WERI-Rb-1 (cell line): ENCODE data around the gene TBC1D23.
"Not testable (repeated sequence)": the region's sequence is repeated elsewhere in the genome, so short reads cannot be mapped to it uniquely, and the experiment has no call there.

Experiments used
- DNase-seq: peaks from one replicate; pipeline ENCODE4 v3.0.0-alpha.2; 2020
- H3K27ac ChIP-seq: fragments of 250-450 bp; sonication (Bioruptor Pico); 2 replicates; pipeline ENCODE4 v1.5.1; 2020; ENCODE audit warnings: mild to moderate bottlenecking, moderate library complexity
- H3K27me3 ChIP-seq: fragments of 250-450 bp; sonication (Bioruptor Pico); 2 replicates; pipeline ENCODE4 v1.5.1; 2021; ENCODE audit warnings: mild to moderate bottlenecking, low read depth, moderate library complexity; ENCODE audit not compliant: insufficient read depth, severe bottlenecking
- H3K36me3 ChIP-seq: fragments of 250-450 bp; sonication (Bioruptor Pico); 2 replicates; pipeline ENCODE4 v1.5.1; 2020; ENCODE audit warnings: mild to moderate bottlenecking, moderate library complexity
- H3K4me3 ChIP-seq: 2 replicates; pipeline ENCODE4 v1.5.1; 2011; ENCODE audit warnings: low read depth, mild to moderate bottlenecking, control low read depth, low read length
- H3K9me3 ChIP-seq: fragments of 250-450 bp; sonication (Bioruptor Pico); 2 replicates; pipeline ENCODE4 v1.5.1; 2021; ENCODE audit warnings: mild to moderate bottlenecking, moderate library complexity; ENCODE audit not compliant: severe bottlenecking
- TF ChIP-seq, protein P1 (sequence below): IDR thresholded peaks from 2 replicates; pipeline ENCODE4 v1.5.1; 2011; ENCODE audit warnings: low read depth, mild to moderate bottlenecking, control low read depth, inconsistent platforms, low read length

TBC1D23 gene

DNA sequence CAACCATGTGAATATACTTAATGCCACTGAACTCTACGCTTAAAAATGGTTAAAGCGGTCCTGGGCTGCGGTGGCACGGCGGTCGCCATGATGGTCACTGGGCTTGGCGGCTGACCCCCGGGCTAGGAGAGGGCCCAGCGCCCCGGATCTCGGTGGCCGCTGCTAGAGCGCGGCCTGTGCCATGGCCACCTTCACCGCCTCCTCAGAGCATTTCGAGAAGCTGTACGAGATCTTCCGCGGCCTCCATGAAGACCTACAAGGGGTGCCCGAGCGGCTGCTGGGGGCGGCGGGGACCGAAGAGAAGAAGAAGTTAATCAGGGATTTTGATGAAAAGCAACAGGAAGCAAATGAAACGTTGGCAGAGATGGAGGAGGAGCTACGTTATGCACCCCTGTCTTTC, 35.6 kb upstream of the TBC1D23 start:
- Histone ChIP-seq H3K9me3 (peaks cover 5% of the 10 kb centered on the region), H3K27ac (no peak overlapping the region), H3K4me3 (no peak overlapping the region), H3K27me3 (no peaks in the 10 kb centered on the region), H3K36me3 (no peaks in the 10 kb centered on the region)
- no peak for DNase-seq
- TF ChIP-seq, protein P1, sequence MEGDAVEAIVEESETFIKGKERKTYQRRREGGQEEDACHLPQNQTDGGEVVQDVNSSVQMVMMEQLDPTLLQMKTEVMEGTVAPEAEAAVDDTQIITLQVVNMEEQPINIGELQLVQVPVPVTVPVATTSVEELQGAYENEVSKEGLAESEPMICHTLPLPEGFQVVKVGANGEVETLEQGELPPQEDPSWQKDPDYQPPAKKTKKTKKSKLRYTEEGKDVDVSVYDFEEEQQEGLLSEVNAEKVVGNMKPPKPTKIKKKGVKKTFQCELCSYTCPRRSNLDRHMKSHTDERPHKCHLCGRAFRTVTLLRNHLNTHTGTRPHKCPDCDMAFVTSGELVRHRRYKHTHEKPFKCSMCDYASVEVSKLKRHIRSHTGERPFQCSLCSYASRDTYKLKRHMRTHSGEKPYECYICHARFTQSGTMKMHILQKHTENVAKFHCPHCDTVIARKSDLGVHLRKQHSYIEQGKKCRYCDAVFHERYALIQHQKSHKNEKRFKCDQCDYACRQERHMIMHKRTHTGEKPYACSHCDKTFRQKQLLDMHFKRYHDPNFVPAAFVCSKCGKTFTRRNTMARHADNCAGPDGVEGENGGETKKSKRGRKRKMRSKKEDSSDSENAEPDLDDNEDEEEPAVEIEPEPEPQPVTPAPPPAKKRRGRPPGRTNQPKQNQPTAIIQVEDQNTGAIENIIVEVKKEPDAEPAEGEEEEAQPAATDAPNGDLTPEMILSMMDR, result no peak

DNA sequence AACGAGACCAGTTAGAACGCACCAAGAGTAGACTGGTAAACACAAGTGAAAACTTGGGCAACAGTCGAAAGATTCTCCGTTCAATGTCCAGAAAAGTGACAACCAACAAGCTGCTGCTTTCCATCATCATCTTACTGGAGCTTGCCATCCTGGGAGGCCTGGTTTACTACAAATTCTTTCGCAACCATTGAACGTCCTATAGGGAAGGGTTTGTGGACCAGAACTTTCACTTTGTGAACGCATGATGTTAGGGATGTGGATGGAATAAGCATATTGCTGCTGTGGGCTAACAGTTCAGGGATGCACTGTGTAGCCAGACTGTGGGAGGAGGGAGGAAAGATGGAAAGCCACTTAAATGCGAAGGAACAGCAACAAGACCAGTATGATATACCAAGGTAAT, 34.9 kb upstream of the TBC1D23 start:
- Histone ChIP-seq H3K36me3 (no peaks in the 10 kb centered on the region), H3K4me3 (no peak overlapping the region), H3K27me3 (no peaks in the 10 kb centered on the region), H3K9me3 (peaks cover 1% of the 10 kb centered on the region), H3K27ac (no peak overlapping the region)
- DNase-seq, result no peak
- TF ChIP-seq, protein P1, result no peak

DNA sequence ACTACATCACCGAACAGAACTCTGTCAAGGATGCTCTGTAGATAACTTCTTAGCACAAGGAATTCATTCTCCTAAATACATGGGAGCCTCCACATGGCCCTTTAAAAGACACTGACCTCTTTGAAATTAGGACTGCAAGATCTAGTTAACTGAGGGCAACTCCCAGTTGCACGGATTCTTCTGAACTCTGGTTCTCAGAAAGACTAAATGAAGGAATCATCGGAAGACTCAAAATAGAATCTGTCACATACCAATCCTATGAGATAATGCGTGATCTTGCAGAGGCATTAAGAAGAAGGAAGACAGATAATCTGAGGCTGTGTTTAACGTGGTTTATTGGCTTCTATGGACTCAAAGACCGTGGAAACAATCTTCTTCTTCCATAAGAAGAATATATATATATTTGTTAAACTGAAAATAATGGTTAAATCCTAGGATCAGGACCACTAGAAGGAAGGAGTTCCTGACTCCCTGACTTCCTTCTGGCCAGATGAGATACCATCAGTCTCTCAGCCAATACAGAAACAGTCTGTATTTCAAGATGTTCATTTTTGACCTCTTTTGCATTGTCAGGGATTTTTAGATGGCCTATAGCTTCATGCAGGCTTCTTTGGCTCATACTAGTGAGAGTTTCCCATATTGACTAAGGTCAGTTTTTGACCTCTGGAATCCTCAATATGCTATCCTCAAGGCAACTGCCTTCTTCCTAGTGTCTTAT, 33.9 kb upstream of the TBC1D23 start:
- no peak overlapping the region for H3K4me3 ChIP-seq
- no peak overlapping the region for H3K27ac ChIP-seq
- no peaks in the 10 kb centered on the region for H3K27me3 ChIP-seq
- TF ChIP-seq, protein P1, result no peak
- no peak for DNase-seq
- no peaks in the 10 kb centered on the region for H3K9me3 ChIP-seq
- H3K36me3 ChIP-seq, result no peaks in the 10 kb centered on the region

DNA sequence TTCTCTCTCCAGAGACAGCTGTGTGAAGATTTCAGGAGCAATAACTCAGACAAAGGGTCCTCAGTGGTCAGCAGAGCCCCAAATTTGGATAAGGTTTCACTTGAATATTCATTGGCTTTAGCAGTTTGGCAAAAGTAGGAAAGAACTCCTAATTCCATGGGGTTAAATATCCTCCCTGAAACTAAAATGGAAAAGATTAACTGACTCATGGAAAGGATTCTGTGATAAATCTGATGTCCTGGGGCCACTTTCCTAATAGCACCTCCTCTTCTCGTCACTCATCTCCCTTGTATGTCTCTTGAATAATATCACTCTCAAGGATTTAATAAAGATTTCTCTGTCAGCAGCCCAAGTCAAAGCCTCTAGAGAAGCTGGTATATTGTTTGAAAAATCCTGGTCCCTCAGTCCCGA, 33.3 kb upstream of the TBC1D23 start:
- Histone ChIP-seq H3K27me3 (no peaks in the 10 kb centered on the region), H3K9me3 (no peaks in the 10 kb centered on the region), H3K4me3 (no peak overlapping the region), H3K27ac (no peak overlapping the region), H3K36me3 (no peaks in the 10 kb centered on the region)
- TF ChIP-seq, protein P1, result no peak
- DNase-seq, result no peak

DNA sequence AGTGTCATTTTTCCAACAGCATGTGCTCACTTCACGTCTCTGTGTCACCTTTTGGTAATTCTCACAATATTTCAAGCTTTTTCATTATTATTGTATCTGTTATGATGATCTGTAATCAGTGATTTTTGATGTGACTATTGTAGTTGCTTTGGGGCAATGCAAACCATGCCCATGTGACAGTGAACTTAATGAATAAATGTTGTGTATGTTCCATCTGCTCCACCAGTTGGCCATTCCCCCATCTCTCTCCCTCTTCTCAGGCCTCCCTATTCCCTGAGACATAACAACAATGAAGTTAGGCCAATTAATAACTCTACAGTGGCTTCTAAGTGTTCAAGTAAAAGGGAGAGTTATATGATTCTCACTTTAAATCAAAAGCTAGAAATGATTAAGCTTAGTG, 32.5 kb upstream of the TBC1D23 start:
- DNase-seq, result no peak
- H3K9me3 ChIP-seq, result no peaks in the 10 kb centered on the region
- TF ChIP-seq, protein P1, result no peak
- no peaks in the 10 kb centered on the region for H3K36me3 ChIP-seq
- no peak overlapping the region for H3K27ac ChIP-seq
- no peak overlapping the region for H3K4me3 ChIP-seq
- no peaks in the 10 kb centered on the region for H3K27me3 ChIP-seq

DNA sequence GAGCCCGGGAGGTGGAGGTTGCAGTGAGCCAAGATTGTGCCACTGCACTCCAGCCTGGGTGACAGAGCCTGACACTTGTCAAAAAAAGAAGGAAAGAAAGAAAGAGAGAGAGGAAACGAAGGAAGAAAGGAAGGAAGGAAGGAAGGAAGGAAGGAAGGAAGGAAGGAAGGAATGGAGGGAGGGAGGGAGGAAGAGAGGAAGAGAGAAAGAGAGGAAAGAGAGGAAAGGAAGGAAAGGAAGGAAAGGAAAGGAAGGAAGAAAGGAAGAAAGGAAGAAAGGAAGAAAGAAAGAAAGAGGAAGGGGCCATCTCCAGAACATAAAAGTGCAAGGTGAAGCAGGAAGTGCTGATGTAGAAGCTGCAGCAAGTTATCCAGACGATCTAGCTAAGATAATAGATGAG, 31.6 kb upstream of the TBC1D23 start:
- not testable (repeated sequence) for H3K4me3 ChIP-seq, DNase-seq, H3K36me3 ChIP-seq, H3K27ac ChIP-seq, H3K9me3 ChIP-seq, H3K27me3 ChIP-seq
